SK-N-SH treated with all-trans-retinoic acid at 6 μM for 48 hours (cell line): Measurements from ENCODE around the gene FH.

Experiments
- ATAC-seq: fragments of 200-7000 bp; cut with Tn5 transposase; 3 replicates; pipeline ENCODE4 v1.9.1; 2020; ENCODE audit warnings: mild to moderate bottlenecking, moderate library complexity
- BACH2 ChIP-seq: fragments of 250-450 bp; sonication (Bioruptor Pico); IDR thresholded peaks from 2 replicates; pipeline ENCODE4 v1.9.0; 2021; ENCODE audit warnings: mild to moderate bottlenecking, borderline replicate concordance
- CSDC2 ChIP-seq: fragments of 250-450 bp; sonication (Bioruptor Pico); IDR thresholded peaks from 2 replicates; pipeline ENCODE4 v1.5.0; 2020; ENCODE audit warnings: mild to moderate bottlenecking, moderate library complexity
- ESRRG ChIP-seq: fragments of 250-450 bp; sonication (Bioruptor Pico); IDR thresholded peaks from 2 replicates; pipeline ENCODE4 v1.6.1; 2021; ENCODE audit warnings: mild to moderate bottlenecking
- GLIS3 ChIP-seq: fragments of 250-450 bp; sonication (Bioruptor Pico); IDR thresholded peaks from 2 replicates; pipeline ENCODE4 v1.5.0; 2020; ENCODE audit warnings: mild to moderate bottlenecking, moderate library complexity
- ISL1 ChIP-seq: fragments of 250-450 bp; sonication (Bioruptor Pico); IDR thresholded peaks from 2 replicates; pipeline ENCODE4 v2.1.2; 2022; ENCODE audit warnings: mild to moderate bottlenecking, moderate library complexity
- OSR1 ChIP-seq: fragments of 250-450 bp; sonication (Bioruptor Pico); IDR thresholded peaks from 2 replicates; pipeline ENCODE4 v1.8.0; 2022; ENCODE audit warnings: moderate library complexity, mild to moderate bottlenecking, inconsistent platforms
- PATZ1 ChIP-seq: fragments of 250-450 bp; sonication (Bioruptor Pico); IDR thresholded peaks from 2 replicates; pipeline ENCODE4 v1.8.0; 2020; ENCODE audit warnings: mild to moderate bottlenecking, moderate library complexity, borderline replicate concordance
- POU6F1 ChIP-seq: fragments of 250-450 bp; sonication (Bioruptor Pico); IDR thresholded peaks from 2 replicates; pipeline ENCODE4 v1.8.0; 2021; ENCODE audit warnings: low read depth, mild to moderate bottlenecking, moderate library complexity, borderline replicate concordance
- PPARA ChIP-seq: fragments of 250-450 bp; sonication (Bioruptor Pico); IDR thresholded peaks from 2 replicates; pipeline ENCODE4 v1.5.0; 2020; ENCODE audit warnings: mild to moderate bottlenecking, borderline replicate concordance
- RARB ChIP-seq: fragments of 250-450 bp; sonication (Bioruptor Pico); IDR thresholded peaks from 2 replicates; pipeline ENCODE4 v1.8.0; 2021; ENCODE audit warnings: mild to moderate bottlenecking, moderate library complexity
- SNAI2 ChIP-seq: fragments of 250-450 bp; sonication (Bioruptor Pico); IDR thresholded peaks from 2 replicates; pipeline ENCODE4 v1.5.0; 2020; ENCODE audit warnings: mild to moderate bottlenecking, moderate library complexity
- TCF4 ChIP-seq: fragments of 250-450 bp; sonication (Bioruptor Pico); IDR thresholded peaks from 2 replicates; pipeline ENCODE4 v1.8.0; 2021; ENCODE audit warnings: mild to moderate bottlenecking, moderate library complexity, borderline replicate concordance
- TOX ChIP-seq: fragments of 250-450 bp; sonication (Bioruptor Pico); IDR thresholded peaks from 2 replicates; pipeline ENCODE4 v1.8.0; 2021; ENCODE audit warnings: mild to moderate bottlenecking, moderate library complexity, borderline replicate concordance
- TSHZ2 ChIP-seq: fragments of 250-450 bp; sonication (Bioruptor Pico); IDR thresholded peaks from 2 replicates; pipeline ENCODE4 v1.5.0; 2020; ENCODE audit warnings: mild to moderate bottlenecking, moderate library complexity
- ZFP3 ChIP-seq: fragments of 250-450 bp; sonication (Bioruptor Pico); IDR thresholded peaks from 2 replicates; pipeline ENCODE4 v1.5.0; 2020; ENCODE audit warnings: mild to moderate bottlenecking, moderate library complexity
- ZFP30 ChIP-seq: fragments of 450-650 bp; formaldehyde crosslinking; IDR thresholded peaks from 2 replicates; pipeline ENCODE4 v1.5.0; 2022; ENCODE audit warnings: mild to moderate bottlenecking, moderate library complexity
- ZNF565 ChIP-seq: fragments of 450-650 bp; formaldehyde crosslinking; conservative IDR thresholded peaks from 2 replicates; pipeline ENCODE4 v1.5.0; 2020; ENCODE audit warnings: low read depth, mild to moderate bottlenecking, moderate library complexity
- ZNF70 ChIP-seq: fragments of 450-650 bp; formaldehyde crosslinking; IDR thresholded peaks from 2 replicates; pipeline ENCODE4 v1.5.0; 2020; ENCODE audit warnings: mild to moderate bottlenecking, moderate library complexity
- ZNF8 ChIP-seq: fragments of 450-650 bp; formaldehyde crosslinking; IDR thresholded peaks from 2 replicates; pipeline ENCODE4 v1.5.0; 2020; ENCODE audit warnings: mild to moderate bottlenecking, moderate library complexity

FH gene

GRCh38 chr1:241519308-241520079 is at the start of gene FH:
Gene FH, minus strand, starts transcription at chr1:241519755. Its CDS starts 33 bp downstream, at chr1:241519722.
- TF ChIP-seq RARB (CRISPR knock-in tag) (no peak), BACH2 (CRISPR knock-in tag) (no peak)
- peak; percentile 96 for ATAC-seq

- no peak for ATAC-seq
- TF ChIP-seq PPARA (CRISPR knock-in tag) (no peak), ZFP3 (CRISPR knock-in tag) (no peak), ZNF70 (CRISPR knock-in tag) (no peak), TSHZ2 (CRISPR knock-in tag) (no peak), PATZ1 (CRISPR knock-in tag) (no peak), GLIS3 (no peak), RARB (CRISPR knock-in tag) (no peak), OSR1 (CRISPR knock-in tag) (no peak), ZNF8 (CRISPR knock-in tag) (no peak), ISL1 (CRISPR knock-in tag) (no peak)
Observed at GRCh38 chr1:241560849-241561187, 41.3 kb upstream of the FH start.

GRCh38 chr1:241560146-241560848 is 40.7 kb upstream of the FH start:
- TF ChIP-seq TCF4 (CRISPR knock-in tag) (no peak), TOX (CRISPR knock-in tag) (no peak), POU6F1 (CRISPR knock-in tag) (no peak), SNAI2 (no peak), PATZ1 (CRISPR knock-in tag) (no peak), RARB (CRISPR knock-in tag) (no peak), TSHZ2 (CRISPR knock-in tag) (no peak), CSDC2 (no peak), ESRRG (CRISPR knock-in tag) (no peak), ZFP30 (CRISPR knock-in tag) (no peak), PPARA (CRISPR knock-in tag) (no peak), ZNF8 (CRISPR knock-in tag) (no peak), GLIS3 (no peak), ZNF70 (CRISPR knock-in tag) (no peak), ZFP3 (CRISPR knock-in tag) (no peak), ZNF565 (no peak)
- TF ChIP-seq, all 23 proteins: peak for 0
- ATAC-seq, result no peak
